ENCODE results near the gene VRTN. TPM values are rescaled to one million over a fixed set of nuclear protein-coding genes. Genes with fewer than 3 reads are reported as not detected.

The VRTN gene
- total and polyA plus RNA-seq, 2 of the 13 experiments (the other 11 are each of a cell fraction or from before 2014, with no cell fraction given) = not detected

DNA sequence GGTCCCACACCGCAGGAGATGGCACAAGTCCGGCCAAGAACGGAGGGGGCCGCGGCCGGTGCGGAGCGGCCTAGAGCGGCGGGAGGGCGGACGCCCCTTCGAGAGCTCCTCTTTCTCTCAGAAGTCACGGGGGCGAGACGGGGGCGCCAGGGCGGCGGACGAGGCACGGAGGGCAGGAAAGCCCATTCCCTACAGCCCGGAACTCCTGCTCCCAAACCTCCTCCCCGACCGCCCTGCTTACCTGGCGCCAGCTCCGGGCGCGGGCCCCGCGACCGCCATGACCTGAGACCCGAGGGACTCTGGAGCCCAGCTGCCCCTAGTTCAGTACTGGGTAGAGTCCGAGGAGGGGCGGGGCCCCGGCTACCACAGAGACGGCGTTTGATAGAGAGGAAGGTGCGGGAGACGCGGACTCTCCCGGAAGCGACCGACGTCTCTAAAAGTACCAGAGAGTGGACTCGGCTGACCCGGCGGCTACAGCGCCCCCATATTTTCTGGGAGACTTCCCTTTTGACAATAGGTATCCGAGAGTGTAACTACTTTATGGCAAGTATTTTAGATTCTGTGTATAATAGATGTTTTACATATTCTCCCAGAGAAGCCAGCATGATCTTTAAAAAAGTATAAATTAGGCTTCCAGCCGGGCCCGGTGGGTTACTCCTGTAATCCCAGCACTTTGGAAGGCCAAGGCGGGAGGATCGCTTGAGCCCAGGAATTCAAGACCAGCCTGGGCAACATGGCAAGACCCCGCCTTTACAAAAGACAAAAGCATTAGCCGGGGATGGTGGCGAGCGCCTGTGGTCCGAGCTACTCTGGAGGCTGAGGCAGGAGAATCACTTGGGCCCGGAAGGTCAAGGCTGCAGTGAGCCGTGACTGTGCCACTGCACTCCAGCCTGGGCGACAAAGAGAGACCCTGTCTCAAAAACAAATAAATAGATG is 45.4 kb upstream of the VRTN start, which contains the start of gene ABCD4 (continued):
- TF ChIP-seq, protein P1, sequence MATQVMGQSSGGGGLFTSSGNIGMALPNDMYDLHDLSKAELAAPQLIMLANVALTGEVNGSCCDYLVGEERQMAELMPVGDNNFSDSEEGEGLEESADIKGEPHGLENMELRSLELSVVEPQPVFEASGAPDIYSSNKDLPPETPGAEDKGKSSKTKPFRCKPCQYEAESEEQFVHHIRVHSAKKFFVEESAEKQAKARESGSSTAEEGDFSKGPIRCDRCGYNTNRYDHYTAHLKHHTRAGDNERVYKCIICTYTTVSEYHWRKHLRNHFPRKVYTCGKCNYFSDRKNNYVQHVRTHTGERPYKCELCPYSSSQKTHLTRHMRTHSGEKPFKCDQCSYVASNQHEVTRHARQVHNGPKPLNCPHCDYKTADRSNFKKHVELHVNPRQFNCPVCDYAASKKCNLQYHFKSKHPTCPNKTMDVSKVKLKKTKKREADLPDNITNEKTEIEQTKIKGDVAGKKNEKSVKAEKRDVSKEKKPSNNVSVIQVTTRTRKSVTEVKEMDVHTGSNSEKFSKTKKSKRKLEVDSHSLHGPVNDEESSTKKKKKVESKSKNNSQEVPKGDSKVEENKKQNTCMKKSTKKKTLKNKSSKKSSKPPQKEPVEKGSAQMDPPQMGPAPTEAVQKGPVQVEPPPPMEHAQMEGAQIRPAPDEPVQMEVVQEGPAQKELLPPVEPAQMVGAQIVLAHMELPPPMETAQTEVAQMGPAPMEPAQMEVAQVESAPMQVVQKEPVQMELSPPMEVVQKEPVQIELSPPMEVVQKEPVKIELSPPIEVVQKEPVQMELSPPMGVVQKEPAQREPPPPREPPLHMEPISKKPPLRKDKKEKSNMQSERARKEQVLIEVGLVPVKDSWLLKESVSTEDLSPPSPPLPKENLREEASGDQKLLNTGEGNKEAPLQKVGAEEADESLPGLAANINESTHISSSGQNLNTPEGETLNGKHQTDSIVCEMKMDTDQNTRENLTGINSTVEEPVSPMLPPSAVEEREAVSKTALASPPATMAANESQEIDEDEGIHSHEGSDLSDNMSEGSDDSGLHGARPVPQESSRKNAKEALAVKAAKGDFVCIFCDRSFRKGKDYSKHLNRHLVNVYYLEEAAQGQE (IDR thresholded peaks at IDR 0.05; ENCODE audit: borderline replicate concordance in 1 of 2, low read depth in 1 of 2, low read length in 2 of 2) = peak in 1 of 2 experiments; percentile 75; a peak in 1 of 4 replicates
- TF ChIP-seq, protein P2, sequence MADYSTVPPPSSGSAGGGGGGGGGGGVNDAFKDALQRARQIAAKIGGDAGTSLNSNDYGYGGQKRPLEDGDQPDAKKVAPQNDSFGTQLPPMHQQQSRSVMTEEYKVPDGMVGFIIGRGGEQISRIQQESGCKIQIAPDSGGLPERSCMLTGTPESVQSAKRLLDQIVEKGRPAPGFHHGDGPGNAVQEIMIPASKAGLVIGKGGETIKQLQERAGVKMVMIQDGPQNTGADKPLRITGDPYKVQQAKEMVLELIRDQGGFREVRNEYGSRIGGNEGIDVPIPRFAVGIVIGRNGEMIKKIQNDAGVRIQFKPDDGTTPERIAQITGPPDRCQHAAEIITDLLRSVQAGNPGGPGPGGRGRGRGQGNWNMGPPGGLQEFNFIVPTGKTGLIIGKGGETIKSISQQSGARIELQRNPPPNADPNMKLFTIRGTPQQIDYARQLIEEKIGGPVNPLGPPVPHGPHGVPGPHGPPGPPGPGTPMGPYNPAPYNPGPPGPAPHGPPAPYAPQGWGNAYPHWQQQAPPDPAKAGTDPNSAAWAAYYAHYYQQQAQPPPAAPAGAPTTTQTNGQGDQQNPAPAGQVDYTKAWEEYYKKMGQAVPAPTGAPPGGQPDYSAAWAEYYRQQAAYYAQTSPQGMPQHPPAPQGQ (CRISPR knock-in tag; IDR thresholded peaks at IDR 0.05; ENCODE audit: borderline replicate concordance) = no peak
- TF ChIP-seq ZNF678 (CRISPR knock-in tag; IDR thresholded peaks at IDR 0.05) = no peak
- TF ChIP-seq, protein P3, sequence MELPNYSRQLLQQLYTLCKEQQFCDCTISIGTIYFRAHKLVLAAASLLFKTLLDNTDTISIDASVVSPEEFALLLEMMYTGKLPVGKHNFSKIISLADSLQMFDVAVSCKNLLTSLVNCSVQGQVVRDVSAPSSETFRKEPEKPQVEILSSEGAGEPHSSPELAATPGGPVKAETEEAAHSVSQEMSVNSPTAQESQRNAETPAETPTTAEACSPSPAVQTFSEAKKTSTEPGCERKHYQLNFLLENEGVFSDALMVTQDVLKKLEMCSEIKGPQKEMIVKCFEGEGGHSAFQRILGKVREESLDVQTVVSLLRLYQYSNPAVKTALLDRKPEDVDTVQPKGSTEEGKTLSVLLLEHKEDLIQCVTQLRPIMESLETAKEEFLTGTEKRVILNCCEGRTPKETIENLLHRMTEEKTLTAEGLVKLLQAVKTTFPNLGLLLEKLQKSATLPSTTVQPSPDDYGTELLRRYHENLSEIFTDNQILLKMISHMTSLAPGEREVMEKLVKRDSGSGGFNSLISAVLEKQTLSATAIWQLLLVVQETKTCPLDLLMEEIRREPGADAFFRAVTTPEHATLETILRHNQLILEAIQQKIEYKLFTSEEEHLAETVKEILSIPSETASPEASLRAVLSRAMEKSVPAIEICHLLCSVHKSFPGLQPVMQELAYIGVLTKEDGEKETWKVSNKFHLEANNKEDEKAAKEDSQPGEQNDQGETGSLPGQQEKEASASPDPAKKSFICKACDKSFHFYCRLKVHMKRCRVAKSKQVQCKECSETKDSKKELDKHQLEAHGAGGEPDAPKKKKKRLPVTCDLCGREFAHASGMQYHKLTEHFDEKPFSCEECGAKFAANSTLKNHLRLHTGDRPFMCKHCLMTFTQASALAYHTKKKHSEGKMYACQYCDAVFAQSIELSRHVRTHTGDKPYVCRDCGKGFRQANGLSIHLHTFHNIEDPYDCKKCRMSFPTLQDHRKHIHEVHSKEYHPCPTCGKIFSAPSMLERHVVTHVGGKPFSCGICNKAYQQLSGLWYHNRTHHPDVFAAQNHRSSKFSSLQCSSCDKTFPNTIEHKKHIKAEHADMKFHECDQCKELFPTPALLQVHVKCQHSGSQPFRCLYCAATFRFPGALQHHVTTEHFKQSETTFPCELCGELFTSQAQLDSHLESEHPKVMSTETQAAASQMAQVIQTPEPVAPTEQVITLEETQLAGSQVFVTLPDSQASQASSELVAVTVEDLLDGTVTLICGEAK (IDR thresholded peaks at IDR 0.05) = no peak
- TF ChIP-seq, protein P3 (CRISPR knock-in tag; IDR thresholded peaks at IDR 0.05) = no peak; the same call in none of the 2 replicates
- peak; percentile 24; the same call in 1 of the 2 replicates for TF ChIP-seq MEIS2 (CRISPR knock-in tag; IDR thresholded peaks at IDR 0.05)
- TF ChIP-seq MIER3 (CRISPR knock-in tag; IDR thresholded peaks at IDR 0.05; ENCODE audit: borderline replicate concordance) = no peak; the same call in 1 of the 2 replicates
- TF ChIP-seq NCOR1 (IDR thresholded peaks at IDR 0.05; ENCODE audit: borderline replicate concordance, low read length) = no peak
- TF ChIP-seq ZNF3 (CRISPR knock-in tag; IDR thresholded peaks at IDR 0.05) = no peak
- TF ChIP-seq NAIF1 (CRISPR knock-in tag; IDR thresholded peaks at IDR 0.05; ENCODE audit: borderline replicate concordance) = peak; percentile 80; the same call in 1 of the 2 replicates

Measured in HepG2 (cell line).